ENCODE results near the gene ABCC1.
"Not testable (repeated sequence)": the region's sequence is repeated elsewhere in the genome, so short reads cannot be mapped to it uniquely, and the experiment has no call there.

ABCC1 gene

DNA sequence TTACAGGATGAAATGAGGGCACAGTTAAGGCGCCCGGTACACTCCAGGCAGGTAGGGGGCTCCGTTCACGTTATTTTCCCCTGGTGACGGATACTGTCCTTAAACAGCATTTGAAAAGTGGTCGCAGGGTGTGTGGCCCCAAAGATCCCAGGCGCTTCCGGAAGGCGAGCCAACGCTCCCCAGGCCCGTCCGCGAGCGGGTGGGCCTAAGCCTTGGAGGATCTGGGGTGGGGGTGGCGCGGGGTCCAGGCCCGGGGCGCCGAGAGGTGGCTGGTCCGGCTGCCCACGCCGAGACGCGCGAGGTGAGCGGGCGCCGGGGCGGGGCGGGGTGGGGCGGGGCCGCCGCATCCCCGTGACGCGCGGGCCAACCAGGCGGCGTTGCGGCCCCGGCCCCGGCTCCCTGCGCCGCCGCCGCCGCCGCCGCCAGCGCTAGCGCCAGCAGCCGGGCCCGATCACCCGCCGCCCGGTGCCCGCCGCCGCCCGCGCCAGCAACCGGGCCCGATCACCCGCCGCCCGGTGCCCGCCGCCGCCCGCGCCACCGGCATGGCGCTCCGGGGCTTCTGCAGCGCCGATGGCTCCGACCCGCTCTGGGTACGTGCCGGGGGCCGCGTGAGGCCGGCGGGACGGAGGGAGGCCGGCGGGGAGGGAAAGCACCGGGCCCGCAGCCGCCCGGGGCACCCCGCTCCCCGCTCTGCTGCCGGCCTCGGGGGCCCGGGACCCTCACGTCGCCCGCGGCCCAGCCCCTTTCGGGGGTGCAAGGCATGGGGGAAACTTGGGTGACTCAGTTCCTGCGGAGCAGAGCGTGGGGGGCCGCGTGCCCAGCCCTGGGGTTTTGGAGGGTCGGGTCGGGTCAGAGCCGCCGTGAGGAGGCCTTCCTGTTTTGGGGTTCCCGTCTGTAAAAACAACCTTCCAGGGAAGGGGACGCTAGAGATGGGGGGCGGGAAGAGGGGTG lies at the start of gene ABCC1:
Gene ABCC1, plus strand, starts transcription at position 407 of the 951 bp plus-strand sequence. Its CDS starts 136 bp downstream, at position 543.
- no peak for DNase-seq (ENCODE audit: low spot score)

DNA sequence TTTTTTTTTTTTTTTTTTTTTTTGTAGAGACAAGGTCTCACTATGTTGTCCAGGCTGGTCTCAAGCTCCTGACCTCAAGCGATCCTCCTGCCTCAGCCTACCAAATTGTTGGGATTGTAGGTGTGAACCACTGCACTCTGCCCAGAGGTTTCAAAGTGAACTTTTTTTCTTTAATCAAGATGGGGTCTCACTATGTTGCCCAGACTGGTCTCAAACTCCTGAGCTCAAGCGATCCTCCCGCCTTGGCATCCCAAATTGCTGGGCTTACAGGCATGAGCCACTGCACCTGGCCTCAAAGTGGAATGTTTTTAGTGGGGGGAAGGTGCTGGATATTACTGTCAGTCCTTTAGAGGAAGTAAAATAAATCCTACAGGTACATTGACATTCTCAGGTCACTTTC lies 49.1 kb upstream of the ABCC1 start:
- no peak for DNase-seq (ENCODE audit: low spot score)

- DNase-seq (ENCODE audit: low spot score), result no peak
Measured at GRCh38 chr16:15900901-15901500, 48.4 kb upstream of the ABCC1 start.

DNA sequence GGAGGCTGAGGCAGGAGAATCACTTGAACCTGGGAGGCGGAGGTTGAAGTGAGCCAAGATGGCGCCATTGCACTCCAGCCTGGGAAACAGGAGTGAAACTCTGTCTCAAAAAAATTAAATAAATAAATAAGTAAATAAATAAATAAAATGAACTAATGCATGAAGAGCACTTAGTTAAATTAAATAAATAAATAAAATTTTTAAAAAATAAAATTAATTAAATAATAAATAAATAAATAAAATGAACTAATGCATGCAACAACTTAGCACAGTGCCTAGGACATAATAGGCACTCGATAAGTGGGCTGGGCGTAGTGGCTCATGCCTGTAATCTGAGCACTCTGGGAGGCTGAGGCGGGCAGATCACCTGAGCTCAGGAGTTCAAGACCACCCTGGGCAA lies 45.5 kb upstream of the ABCC1 start:
- DNase-seq (ENCODE audit: low spot score), result no peak

DNA sequence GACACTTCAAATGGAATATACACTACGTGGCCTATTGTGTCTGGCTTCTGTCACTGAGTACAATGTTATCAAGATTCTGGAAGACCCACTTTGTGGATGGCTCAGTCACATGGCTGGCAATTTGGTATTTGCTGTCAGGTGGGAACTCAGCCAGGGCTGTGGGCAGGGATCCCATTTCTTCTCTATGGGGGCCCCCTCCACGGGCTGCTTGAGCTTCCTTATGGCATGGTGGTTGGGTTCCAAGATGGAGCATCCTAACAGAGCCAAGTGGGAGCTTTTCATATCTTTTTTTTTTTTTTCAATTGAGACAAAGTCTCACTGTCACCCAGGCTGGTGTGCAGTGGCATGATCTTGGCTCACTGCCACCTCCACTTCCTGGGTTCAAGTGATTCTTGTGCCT lies 43.0 kb upstream of the ABCC1 start:
- DNase-seq (ENCODE audit: low spot score), result no peak

GRCh38 chr16:15907863-15908478 lies 41.4 kb upstream of the ABCC1 start:
- no peak for DNase-seq (ENCODE audit: low spot score)

- no peak for DNase-seq (ENCODE audit: low spot score)
Measured at GRCh38 chr16:15911198-15911597, 38.2 kb upstream of the ABCC1 start.

- no peak for DNase-seq (ENCODE audit: low spot score)
Measured at GRCh38 chr16:15913046-15913698, 36.2 kb upstream of the ABCC1 start.

DNA sequence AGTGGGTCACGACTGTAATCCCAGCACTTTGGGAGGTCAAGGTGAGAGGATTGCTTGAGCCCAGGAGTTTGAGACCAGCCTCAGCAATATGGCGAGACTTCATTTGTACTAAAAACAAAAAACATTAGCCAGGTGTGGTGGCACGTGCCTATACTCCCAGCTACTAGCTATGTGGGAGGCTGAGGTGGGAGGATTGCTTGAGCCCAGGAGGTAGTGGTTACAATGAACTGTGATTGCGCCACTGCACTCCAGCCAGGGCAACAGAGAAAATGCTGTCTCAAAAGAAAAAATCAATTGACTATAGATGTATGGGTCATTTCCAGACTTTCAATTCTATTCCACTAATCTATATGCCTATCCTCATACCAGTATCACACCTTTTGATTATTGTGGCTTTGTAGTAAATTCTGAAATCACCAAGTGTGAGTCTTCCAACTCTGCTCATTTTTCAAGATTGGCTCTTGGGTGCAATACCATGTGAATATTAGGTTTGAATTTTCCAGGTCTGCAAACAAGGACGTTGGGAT lies 33.8 kb upstream of the ABCC1 start:
- no peak for DNase-seq (ENCODE audit: low spot score)

GRCh38 chr16:15916323-15916722 lies 33.1 kb upstream of the ABCC1 start:
- no peak for DNase-seq (ENCODE audit: low spot score)

DNA sequence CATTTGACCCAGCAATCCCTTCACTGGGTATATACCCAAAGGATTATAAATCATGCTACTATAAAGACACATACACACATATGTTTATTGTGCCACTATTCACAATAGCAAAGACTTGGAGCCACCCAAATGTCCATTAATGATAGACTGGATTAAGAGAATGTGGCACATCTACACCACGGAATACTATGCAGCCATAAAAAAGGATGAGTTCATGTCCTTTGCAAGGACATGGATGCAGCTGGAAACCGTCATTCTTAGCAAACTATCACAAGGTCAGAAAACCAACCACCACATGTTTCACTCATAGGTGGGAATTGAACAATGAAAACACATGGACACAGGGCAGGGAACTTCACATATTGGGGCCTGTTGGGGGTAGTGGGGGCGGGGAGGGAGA lies 31.1 kb upstream of the ABCC1 start:
- DNase-seq (ENCODE audit: low spot score), result not testable (repeated sequence)

DNA sequence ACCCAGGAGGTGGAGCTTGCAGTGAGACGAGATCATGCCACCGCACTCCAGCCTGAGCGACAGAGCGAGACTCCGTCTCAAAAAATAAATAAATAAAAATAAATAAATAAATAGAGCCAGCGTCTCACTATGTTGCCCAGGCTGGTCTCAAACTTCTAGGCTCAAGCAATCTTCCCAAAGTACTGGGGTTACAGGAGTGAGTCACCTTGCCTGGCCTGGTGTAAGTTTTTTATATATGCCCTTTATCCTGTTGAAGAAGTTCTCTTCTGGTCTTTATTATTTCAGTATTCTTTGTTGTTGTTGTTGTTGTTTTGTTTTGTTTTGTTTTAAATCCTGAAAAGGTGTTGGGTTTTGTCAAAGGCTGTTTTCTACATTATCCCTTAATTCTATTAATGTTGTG lies 30.1 kb upstream of the ABCC1 start:
- no peak for DNase-seq (ENCODE audit: low spot score)

DNA sequence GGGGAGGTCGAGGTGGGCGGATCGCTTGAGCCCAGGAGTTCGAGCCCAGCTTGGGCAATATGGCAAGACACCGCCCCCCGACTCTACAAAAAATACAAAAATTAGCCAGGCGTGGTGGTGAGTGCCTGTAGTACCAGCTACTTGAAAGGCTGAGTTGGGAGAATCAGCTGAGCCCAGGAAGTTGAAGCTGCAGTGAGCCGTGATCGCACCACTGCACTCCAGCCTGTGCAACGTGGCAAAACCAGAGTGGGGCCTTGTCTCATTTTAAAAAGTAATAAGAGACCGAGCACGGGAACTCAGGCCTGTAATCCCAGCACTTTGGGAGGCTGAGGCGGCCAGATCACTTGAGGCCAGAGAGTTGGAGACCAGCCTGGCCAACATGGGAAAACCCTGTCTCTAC lies 24.4 kb upstream of the ABCC1 start:
- no peak for DNase-seq (ENCODE audit: low spot score)

DNA sequence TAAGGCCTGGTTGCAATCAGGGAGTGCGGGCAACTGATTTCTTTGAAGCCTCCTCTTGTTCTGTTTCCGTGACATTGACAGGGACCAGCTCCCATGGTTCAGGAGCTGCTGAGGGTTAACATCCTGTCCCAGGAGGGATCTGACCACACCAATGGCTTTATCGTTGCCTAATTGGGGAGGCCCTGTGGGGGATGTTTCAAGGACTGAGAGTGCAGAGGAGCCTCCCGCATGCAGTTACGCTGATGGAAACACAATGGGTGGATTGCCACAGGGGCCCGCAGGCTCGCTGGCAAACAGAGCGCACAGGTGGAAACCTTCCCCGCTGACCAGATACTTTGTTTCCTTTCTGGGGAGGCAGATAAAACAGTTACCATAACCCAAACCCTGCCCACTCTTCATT lies 23.8 kb upstream of the ABCC1 start:
- no peak for DNase-seq (ENCODE audit: low spot score)

DNA sequence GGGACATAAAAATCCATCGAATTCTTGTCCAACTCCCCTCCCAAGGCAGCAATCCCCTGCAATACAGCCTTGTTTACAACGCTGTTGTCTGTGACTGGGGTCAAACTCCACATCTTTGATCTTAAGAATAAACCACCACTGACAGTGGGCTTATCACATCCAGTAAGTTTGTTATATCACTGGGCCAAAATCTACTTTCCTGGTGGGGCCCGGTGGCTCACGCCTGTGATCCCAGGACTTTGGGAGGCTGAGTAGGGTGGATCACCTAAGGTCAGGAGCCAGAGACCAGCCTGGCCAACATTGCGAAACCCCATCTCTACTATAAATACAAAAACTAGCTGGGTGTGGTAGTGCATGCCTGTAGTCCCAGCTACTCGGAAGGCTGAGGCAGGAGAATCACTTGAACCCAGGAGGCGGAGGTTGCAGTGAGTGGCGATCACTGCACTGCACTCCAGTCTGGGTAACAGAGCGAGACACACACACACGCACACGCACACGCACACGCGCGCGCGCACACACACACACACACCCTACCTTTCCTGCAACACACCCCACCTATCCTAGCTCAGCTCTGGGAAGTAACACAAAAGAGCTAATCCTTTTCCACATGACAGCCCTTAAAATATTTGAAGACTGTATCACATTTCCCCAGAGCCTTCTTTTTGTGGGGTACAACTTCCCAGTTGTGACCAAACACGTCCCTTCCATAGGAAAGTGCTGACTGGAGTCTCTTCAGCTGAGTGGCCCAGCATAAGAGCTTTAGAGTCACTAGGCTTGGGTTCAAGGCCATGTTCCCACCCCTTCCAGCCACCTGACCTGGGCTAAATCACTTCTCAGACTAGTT lies 20.9 kb upstream of the ABCC1 start:
- no peak for DNase-seq (ENCODE audit: low spot score)

DNA sequence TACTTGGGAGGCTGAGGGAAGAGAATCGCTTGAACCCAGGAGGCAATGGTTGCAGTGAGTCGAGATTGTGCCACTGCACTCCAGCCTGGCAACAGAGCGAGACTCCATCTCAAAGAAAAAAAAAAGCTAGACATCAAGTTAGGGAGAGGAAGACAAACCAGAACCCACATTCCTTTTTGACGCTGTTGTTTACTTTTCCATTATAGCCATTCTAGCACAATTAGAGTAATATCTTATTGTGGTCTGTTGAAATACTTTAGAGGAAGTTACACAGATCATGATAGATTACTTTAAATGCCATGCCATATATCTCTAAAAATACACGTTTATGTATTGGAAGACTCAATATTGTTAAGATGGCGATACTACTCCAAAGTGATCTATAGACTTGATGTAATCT lies 16.5 kb upstream of the ABCC1 start:
- DNase-seq (ENCODE audit: low spot score), result no peak

DNA sequence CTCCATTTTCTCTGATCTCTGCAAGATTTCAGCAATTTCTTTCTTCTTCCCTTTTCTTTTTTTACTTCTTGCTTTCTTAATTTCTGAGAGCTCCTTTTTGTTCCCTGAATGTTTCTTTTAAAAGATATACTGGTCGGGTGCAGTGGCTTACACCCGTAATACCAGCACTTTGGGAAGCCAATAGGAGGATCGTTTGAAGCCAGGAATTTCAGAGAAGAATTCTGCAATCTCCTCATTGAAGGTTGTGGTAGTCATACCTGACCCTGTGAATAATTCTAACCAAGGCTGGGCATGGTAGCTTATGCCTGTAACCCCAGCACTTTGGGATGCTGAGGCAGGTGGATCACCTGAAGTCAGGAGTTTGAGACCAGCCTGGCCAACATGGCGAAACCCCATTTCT lies 15.6 kb upstream of the ABCC1 start:
- no peak for DNase-seq (ENCODE audit: low spot score)

- no peak for DNase-seq (ENCODE audit: low spot score)
Measured at GRCh38 chr16:15934991-15935390, 14.4 kb upstream of the ABCC1 start.

- DNase-seq (ENCODE audit: low spot score), result not testable (repeated sequence)
Measured at GRCh38 chr16:15936809-15937208, 12.6 kb upstream of the ABCC1 start.

GRCh38 chr16:15942931-15943690 lies 6.3 kb upstream of the ABCC1 start:
- DNase-seq (ENCODE audit: low spot score), result no peak

Data from putamen (tissue), 1 donor.